HG03280 (cell line): ENCODE measurements around the gene PLEKHG5.
A peak's percentile ranks its signal among the peaks of the same experiment; 100 is the strongest.
"Not testable (repeated sequence)": the region's sequence is repeated elsewhere in the genome, so short reads cannot be mapped to it uniquely, and the experiment has no call there.

Experiments
- ATAC-seq: cut with Tn5 transposase; IDR thresholded peaks from one replicate; pipeline ENCODE4 v1.9.1; 2021; ENCODE audit warnings: mild to moderate bottlenecking, moderate library complexity; ENCODE audit not compliant: unreplicated experiment

PLEKHG5 gene

DNA sequence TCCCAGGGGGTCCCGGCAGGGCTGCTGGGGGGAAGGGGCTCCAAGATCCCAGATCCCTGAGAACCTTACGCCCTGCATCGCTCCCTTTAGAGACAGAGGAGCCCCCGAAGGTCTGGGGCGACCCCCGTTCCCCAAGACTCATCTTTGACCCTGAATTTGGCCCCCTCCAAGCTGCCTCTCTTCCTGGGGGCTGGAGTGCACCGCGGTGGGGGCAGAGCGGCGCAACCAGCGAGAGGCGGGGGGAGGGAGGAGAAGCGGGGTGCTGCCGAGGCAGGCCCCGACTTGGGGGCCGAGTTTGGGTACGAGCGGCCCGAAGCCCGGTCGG is 5.4 kb upstream of the PLEKHG5 start:
- no peak for ATAC-seq

DNA sequence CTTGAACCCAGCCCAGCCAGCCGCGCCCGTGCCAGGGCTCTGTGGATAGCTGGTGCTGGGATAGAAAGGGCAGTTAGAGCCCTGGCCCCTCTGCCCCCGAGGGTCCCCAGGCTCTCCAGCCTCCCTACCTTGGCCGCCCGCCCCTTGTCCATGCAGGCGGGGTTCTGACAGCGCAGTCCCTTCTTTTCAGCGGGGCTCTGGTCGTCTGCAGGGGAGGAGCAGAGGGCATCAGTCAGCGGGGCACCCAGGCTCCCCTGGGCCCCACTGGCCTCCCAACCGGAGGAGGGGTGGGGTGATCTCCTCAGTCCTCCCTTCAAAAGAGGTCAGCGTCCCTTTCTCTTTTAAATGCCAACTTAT is 4.9 kb upstream of the PLEKHG5 start:
- no peak for ATAC-seq

DNA sequence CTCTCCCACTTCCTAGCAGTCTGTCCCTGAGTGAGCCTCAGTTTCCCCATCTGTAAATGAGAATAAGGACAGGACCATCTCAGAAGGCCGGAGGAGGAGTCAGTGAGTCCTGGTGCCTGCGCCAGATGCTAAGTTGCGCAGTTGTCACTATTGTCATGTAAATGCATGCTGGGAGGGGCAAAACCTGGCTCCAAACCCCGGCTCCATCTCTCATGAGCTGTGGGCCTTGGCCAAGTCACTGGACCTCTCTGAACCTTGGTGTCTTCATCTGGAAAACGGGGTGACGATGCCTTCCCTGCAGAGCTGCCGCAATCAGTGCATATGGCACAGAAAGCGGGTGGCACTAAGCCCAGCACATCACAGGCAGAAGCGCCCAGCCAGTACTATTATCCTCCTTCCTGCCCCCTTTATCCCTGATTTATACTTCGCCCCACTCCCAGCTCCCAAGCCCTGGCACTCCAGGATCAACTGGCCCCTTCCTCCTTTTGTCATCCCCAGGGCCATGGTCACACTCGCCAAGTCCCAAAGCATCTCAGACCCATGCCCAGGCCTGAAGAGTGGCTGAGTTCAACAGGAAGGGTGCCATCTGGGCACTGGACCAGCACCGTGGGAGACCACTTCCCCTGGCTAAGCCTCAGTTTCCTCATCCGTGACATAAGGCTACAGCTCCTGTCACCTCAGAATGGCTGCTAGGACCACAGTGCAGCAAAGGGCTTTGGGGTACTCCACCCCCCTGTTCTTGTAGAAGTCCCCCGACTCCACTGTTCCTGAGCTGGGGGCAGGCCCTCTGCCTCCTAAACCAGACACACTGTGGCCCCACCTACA is 4.3 kb upstream of the PLEKHG5 start:
- ATAC-seq = no peak

DNA sequence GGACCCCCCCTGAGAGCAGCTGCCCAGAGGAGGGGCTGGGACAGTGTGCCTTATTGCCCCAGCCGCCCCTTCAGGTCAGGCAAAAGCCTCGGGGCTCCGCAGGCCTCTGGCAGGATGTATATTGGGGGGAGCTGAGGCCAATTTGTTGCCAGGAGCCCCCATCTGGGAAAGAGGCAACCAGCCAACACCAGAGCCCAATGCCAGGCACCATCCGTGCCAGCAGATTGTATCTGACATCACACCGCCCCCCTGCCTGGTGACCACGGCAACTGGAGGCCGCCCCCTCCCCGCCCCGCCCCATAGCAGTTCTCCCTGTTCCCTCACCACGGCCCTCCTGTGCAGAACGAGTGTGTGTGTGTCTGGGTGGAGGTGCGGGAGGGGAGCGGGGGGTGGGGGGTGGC is 3.6 kb upstream of the PLEKHG5 start:
- ATAC-seq = no peak

DNA sequence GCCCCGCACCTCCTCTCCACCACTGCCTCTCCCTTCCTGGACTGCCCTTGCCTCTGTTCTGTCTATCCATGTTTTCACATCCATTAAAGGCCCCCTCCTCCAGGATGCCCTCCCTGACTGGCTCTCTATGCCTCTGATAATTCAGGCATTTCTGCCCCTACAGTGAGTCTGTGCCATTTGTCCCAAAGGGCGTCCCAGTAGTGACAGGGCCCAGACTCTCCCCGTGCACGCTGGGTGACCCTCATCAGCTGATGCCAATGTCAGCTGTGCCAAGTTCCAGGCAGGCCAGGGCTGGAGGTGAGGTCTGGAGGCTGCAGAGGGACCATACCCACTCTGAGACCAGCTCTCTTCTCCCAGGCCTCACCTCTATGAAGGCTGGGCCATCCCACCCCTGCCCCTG is 3.2 kb upstream of the PLEKHG5 start:
- no peak for ATAC-seq

DNA sequence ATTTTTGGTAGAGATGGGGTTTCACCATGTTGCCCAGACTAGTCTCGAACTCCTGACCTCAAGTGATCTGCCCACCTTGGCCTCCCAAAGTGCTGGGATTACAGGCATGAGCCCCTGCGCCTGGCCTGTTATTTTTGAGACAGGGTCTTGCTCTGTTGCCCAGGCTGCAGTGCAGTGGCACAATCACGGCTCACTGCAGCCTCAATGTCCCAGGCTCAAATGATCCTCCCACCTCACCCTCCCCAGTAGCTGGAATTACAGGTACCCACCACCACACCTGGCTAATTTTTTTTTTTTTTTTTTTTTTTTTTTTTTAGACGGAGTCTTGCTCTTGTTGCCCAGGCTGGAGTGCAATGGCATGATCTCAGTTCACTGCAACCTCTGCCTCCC is 2.4 kb upstream of the PLEKHG5 start:
- ATAC-seq = not testable (repeated sequence)

DNA sequence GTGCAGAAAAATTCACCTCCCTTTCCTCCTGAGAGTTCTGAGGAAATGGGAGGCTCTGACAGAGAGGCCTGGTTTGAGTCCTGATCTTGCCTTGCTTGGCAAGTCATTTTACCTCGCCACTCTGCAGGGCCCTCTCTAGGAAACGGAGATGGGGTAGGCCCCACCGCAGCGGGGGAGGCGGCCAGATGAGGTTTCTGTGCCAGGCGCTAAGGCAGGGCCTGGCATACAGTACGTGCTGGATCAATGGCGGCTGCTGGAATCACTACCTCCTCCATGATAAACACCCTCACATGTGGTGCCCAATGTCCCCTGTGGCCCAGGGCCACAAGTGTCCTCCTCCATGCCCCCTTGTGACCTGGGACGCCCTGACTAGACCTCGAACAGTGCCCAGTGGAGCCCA is 499 bp upstream of the PLEKHG5 start:
- no peak for ATAC-seq

DNA sequence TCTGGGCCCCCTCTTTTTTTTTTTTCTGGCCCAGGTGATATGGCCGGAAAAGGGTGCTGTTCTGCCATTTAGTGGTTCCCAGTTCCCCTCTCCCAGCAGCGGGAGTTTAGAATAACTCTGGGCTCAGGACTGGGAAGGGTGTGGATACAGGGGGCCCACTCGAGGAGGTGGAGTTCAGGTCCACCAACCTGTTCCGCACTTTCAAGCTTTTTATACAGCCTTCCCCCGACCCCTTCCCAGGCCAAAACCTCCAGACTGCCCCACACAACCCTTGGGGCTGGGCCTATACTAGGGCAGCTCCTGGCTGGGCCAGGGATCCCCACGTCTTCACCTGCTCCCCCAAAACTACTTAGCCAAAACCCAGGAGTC is 402 bp downstream of the PLEKHG5 start:
- no peak for ATAC-seq

DNA sequence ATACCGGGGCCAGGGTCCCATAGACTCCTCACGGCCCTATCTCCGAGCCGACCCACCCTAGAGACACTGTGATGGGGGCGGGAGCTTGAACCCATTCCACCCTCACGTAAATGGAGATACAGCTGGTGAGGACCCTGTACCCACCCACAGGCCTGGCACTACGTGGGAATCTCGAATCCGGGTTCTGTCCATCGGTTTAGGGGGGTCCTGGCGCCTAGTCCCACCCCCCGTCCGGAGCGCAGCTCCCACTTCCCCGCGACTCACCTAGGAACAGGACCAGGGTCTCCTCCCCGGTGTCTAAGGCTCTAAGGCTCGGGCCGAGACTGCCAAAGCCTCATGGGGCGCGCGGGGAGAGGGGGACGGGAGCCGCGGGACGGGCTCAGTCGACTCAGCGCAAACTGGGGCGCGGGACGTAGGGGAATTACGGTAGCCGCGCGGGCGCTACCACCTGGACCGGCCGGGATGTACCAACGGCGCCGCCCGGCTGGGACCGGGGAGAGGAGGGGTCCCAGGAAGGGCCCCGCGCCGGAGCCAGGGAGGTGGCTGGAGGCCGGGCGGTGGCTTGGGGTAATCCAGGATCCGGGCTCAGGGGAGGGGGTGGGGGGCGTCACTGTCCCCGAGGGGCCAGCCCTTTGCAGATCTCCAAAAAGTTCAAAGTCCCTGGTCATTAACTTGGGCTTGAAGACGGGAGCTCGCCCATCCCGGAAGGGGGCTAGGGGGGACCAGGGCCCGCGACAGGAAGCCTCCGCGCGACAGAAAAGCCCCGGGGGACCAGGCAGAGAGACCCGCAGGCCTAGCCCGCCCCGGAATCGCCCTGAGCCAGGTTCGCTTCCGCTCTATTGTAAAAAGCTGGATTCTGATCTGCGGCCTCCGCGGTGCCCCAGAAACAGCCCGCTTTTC is 1.0 kb downstream of the PLEKHG5 start:
- ATAC-seq = peak; percentile 58

DNA sequence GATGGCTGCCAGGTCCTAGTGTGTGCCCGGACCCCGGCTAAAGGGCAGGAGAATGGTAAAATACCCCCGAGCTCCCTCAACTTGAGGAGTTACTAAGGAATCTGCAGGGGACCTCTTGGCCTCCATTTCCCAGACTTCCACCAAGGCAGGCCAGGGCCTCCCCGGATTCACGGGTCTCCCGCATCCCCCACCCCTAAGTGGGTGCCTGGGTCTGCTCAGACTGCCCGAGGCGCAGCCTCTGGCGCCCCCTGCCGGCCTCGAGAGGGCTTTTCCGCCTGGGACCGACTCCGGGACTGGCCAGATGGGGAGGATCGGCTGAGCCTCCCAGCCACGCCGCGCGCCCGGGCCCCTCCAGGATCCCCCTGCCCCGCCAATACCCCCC is 1.7 kb downstream of the PLEKHG5 start:
- no peak for ATAC-seq

DNA sequence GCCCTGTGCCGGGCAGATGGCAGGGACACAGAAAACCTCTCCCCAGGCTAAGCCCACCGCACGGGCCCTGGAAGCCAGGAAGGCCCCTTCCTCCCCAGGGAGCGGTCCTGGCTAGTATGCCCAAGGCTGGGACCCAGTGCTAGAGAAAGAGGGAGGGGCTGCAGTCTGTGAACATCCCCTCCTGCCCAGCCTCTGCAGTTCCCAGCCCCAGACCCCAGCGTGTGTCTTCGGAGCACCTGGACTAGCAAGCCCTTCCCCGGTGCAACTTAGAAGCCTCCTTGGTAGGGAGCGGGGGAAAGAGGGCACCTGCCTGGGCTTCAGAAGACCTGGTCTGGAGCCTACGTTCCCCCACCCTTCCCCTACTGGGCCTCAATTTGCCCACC is 2.1 kb downstream of the PLEKHG5 start:
- ATAC-seq = no peak

DNA sequence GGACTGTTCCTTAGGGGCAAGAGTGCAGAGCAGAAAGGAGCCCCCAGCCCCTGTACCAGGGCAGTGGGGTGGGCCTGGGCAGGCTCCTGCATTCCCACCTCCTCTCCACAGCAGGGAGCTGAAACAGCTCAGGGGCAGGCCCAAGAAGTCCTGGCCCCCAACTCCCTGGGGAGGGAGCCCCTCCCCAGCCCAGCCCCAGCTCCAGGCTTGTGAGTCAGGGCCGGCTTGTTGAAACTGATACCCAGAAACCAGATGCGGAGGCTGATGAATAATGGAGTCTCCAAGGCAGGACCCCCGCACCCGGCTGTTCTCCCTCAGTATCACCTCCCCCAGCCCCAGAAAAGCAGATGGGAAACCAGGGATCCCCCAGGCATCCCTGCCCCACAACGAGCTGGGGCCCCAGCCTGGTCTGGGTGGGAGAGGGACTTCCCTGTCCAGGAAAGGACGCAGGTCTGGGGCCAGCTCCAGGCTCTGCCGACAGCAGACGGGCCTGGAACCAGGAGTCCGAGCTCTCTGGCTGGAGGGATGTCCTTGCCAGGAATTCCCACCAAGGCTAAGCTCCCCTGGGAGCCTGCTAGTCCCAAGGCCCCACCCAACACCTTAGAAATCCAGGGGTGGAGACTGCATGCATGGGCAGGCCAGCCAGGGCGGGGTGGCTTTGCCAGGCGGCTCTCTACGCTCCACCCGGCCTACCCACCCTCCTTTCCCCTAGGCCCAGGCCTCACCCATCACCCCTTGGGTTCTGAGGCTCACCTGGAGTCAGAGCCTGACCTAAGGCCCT is 2.7 kb downstream of the PLEKHG5 start:
- no peak for ATAC-seq

DNA sequence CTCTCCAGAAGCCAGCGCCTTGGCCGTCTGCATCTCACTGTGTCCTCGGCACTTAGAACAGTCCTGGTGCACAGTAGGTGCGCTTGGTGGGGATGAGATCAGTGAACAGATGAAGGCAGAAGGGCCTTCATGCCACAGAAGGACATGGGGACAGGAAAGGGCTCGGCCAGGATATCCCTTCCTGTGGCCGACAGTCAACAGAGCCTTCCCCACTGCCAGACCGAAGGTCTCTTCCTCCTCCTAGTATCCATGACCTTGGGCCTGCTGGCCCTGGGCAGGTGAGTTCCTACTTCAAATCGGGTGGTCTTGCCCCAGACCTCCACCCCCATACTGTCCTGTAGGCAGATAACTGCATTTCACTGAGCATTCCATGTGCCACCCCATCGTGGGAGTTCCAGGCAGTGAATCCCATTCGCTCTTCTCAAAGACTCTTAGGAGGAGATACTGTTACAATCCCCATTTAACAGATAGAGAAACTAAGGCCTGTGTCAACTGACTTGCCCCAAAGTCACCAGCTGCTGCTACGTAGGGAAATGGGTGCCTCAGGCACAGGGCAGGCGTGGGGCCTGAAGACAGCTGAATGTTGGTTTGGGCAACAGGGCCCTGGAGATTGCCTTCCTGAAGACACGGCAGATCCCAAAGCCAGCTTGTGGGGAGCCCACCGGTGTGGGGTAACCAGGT is 3.5 kb downstream of the PLEKHG5 start:
- no peak for ATAC-seq

DNA sequence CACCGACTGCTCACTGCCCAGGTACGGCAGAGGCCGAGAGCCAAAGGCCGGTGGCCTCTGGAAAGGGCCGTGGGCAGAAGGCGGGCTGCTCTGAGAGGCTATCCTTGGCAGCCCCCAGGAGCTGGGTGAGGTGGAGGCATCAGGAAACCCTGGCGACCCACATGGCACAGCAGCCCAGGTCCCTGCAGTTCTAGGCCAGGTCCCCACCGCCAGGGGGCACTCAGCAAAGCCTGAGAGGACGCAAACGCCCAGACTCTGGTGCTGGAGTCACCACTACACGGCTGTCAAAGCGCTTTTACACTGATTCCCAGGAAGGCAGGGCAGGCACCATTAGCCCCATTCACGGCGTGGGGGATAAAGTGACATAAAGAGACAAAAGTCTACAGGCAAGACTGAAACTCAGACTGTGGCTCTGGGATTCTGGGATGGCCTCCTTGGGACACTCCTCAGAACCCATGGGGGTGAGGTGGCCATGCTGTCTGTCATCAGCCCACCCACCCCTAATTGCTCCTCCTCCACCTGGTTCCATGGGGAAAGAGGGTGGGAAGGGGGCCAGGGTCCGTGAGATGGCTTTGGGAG is 4.9 kb downstream of the PLEKHG5 start:
- ATAC-seq = no peak

DNA sequence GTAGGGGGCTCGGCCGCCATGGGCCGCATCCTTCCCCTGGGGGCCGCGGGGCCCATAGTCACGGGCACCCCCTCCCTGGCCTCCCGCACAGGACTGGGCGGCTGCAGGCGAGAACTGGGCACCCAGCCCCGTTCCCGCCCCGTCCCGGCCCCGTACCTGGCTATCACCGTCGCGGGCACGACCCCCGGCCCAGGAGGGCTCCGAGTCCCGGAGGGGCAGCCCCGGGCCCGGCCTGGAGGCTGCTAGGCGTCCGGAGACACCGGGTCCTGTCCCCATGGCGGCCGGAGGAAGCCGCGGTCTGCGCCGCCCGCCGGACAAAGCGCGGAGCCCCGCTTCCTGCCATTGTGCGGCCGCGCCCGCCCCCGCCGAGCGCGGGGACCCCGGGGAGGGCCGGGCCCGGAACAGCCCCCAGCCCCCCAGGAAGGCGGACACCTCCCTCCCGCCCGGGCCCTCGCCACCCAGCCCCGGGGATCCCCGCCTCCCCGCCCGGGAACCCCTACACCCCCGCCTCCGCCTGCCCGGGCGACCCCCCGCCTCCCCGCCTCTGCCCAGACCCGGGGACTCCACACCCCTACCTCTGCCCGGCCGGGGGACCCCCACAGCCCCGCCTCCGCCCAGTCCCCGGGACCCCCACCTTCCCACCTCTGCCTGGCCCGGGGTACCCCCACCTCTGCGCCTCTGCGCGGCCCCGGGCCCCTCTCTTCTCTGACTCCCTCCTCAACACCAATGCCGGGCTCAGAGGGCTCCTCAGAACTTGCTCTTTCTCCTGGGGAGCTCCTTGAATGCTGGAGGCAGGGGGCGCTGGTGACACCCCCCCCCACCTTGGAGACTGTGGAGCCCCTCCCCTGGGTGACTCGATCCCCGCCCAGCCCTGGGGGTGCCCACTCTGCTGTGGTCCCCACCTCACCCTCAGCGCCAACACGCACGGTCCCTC is 6.0 kb downstream of the PLEKHG5 start:
- ATAC-seq = no peak

DNA sequence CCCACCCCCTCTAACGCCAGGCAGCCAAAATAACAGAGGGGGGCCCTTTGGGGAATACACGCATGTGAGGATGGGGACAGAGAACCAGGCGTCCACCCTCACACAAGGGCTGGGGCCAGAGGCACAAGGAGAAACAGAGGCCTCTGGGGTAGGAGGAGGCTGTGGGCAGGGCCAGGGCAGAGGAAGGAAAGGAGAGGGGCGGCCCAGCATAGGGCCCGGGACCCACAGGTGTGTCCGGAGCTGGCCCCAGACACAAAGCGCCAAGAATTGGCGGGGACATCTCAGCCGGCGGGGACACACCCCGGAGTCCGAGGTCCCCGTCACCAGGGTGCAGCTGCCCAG is 6.7 kb downstream of the PLEKHG5 start:
- no peak for ATAC-seq

DNA sequence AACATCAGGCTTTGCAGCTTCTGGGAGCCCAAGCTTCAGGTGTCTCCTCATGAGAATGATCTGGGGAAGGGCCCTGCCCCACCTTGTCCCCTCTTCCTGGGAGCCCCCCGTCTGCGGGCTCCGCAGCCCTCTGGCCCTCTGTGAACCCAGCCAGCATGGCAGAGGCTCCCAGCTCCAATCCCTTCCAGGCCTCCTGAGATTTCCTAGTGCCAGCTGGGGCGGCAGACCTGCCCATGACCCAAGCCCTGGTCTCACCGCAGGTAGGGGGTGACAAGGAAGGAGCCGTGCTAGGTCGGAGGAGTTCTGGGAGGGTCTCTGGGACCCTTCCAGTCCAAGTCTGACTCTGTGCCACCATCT is 7.7 kb downstream of the PLEKHG5 start:
- no peak for ATAC-seq

DNA sequence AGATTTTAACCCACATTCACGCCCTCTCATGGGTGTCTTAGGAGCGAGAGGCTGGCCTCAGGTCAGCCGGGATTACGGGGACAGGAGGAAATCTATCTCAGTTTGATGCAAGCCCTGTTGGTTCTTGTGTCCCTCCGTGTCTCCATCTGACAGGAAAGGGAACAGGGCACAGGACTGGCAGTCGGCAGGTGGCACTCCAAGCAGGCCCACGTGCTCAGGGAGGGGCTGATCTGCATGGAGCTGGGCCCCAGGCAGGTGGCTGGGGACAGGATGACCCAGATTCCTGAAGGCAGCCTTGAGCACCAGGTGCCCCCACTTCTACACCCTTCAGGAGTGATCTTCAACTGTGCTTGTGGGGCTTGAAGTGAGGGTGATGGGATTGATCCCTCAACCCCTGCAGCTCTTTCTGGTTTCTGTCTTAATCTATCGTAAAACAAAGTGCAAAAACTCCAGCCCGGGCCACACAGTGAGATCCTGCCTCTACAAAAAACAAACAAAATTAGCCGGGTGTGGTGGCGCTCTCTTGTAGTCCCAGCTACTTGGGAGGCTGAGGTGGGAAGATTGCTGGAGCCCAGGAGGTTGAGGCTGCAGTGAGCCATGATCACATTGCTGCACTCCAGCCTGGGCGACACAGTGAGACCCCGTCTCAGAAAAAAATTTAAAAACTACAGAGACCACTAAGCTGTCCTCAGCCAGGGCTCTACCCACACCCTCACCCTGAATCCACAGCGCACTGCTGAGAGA is 8.3 kb downstream of the PLEKHG5 start:
- ATAC-seq = no peak

DNA sequence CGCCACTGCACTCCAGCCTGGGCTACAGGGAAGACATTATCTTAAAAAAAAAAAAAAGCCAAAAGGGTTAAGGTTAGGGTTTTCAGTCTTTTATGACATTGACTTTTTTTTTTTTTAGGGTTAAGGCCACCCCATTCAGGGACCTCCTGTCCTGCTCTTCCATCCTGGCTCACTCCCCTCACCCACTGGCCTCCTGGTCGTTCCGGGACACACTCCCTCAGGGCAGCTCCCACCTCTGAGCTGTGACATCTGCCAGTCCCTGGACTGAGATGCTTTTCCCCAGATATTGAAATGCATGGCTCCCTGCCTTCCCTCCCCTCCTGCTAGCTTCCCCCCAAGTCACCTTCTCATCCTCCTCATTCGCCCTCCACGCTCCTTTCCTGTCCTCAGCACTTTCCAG is 9.6 kb downstream of the PLEKHG5 start:
- ATAC-seq = no peak
